Erythroblast (primary cell): ENCODE data around the gene UPK1B.
"Not testable (repeated sequence)": the region's sequence is repeated elsewhere in the genome, so short reads cannot be mapped to it uniquely, and the experiment has no call there.

Source experiments
- DNase-seq, 2 experiments: peaks; one replicate each; lab custom pipeline; 2025; lab: John Stamatoyannopoulos, UW
- GATA1 ChIP-seq: IDR thresholded peaks from 2 replicates; pipeline ENCODE4 v1.6.1; 2011; ENCODE audit warnings: low read depth, mild to moderate bottlenecking, control low read depth, low read length, moderate library complexity
- POLR2A ChIP-seq: IDR thresholded peaks from 2 replicates; pipeline ENCODE4 v1.6.1; 2011; ENCODE audit warnings: mild to moderate bottlenecking, low read length

UPK1B gene

GRCh38 chr3:119227070-119227850, 53.9 kb downstream of the UPK1B start:
- no peak for TF ChIP-seq POLR2A
- no peak for TF ChIP-seq GATA1
- no peak for DNase-seq

DNA sequence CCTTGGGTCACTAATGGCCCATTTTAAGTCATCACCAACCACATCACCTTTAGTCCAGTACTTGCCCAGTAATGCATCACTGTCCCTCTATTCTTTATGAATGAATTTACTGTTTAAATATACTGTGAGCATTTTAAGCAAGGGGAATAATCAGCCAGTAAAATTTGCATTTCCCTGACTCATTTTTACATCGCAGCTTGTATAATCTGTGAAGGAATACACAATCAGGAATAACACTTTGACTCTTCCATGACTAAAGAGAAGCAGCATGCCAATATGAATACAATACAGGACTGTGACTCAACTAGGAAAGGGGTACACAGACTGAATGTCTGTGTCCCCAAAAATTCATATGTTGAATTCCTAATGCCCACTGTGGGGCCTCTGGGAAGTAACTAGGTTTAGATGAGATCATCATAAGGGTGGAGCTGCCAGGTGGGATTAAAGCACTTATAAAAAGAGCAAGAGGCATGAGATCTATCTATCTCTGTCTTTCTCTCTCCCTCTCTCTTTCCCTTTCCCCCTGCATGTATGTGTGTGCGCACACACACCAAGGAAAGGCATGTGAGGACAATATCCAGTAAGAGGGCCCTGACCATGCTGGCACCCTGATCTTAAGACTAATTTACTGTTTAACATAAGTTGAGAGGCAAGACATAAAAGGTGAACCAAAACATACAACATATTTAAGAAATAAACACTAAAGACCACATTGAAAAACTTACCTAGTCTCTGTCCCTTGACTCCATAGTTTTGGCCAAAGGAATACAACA, 55.2 kb downstream of the UPK1B start:
- no peak for DNase-seq
- TF ChIP-seq POLR2A: no peak
- TF ChIP-seq GATA1: no peak

- TF ChIP-seq POLR2A: no peak
- no peak for TF ChIP-seq GATA1
- DNase-seq: no peak
Observed at GRCh38 chr3:119229190-119229589, 55.8 kb downstream of the UPK1B start.

GRCh38 chr3:119230071-119230470, 56.7 kb downstream of the UPK1B start:
- TF ChIP-seq GATA1 (no peak), POLR2A (no peak)
- DNase-seq: no peak

DNA sequence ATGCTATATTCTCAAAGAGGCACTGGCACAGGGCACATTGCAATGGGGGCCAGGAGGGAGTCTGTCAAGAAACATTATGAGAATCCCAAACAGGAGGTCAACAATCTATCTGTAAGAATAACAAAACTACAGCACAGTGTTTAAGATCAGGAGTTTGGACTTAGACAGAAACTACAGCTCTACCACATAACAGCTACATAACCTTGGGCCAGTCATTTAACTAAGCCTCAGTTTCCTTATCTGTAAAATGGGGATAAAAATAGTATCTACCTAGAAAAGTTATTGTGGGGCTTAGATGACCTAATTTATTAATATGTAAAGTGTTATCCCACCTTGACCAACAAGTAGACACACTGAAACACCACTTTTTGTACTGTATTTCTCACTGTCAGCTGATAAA, 57.3 kb downstream of the UPK1B start:
- no peak for TF ChIP-seq POLR2A
- no peak for TF ChIP-seq GATA1
- DNase-seq: no peak

- TF ChIP-seq POLR2A (no peak), GATA1 (no peak)
- DNase-seq: no peak
Observed at GRCh38 chr3:119234610-119235009, 61.2 kb downstream of the UPK1B start.

- DNase-seq: no peak
- TF ChIP-seq POLR2A: no peak
- no peak for TF ChIP-seq GATA1
Observed at GRCh38 chr3:119235151-119235550, 61.8 kb downstream of the UPK1B start.

DNA sequence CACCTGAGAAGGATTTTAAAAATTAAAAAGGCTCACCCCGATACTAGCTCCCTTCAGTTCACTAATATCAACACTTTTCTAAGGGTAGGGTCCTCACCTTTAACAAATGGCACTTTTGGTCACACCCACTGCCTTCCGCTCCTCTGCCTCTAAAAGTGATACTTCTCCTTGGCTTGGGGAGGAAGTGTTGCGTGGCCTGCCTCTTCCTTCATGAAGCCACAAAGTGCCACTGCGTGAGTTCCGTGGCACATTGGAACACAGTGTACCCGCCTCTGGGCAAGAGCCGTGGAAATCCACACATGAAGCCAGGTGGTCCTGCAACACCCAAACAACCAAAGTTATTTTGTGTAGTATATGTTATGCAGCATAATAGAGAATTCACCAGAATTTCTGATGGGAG, 63.4 kb downstream of the UPK1B start:
- TF ChIP-seq POLR2A (no peak), GATA1 (no peak)

DNA sequence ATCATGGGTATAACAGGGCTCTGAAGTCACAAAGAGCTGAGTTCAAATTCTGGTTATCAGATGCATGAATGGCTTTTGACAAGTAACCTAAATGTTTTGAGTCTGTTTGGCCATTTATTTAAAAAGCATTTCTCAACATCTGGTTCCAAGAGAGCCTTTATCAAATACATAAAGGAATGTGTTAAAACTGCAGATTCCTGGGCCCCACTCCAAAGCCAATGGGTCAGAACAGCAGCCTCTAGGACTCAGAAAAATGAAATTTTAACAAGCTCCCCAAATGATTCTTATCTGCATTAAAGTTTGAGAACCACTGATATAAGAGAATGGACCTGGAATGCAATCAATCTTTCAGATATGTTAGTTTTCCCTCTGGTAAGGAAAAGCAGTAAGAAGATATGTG, 63.9 kb downstream of the UPK1B start:
- no peak for DNase-seq
- TF ChIP-seq POLR2A (no peak), GATA1 (no peak)

More for the DNA sequence above, 63.4 kb downstream of the UPK1B start:
- DNase-seq: no peak

DNA sequence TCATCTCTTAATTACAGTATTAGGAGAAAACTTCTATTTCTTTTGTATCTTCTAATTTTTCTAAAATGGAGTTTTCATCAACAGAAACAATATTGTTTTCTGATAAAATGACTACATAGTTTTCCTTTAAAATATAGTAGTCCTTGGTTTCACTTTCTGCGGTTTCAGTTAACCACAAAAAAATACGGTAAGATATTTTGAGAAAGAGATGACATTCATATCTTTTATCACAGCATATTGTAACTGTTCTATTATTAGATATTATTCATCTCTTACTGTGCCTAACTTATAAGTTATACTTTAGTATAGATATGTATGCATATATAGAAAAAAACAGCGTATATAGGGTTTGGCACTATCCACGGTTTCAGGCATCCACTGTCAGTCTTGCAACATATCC, 65.0 kb downstream of the UPK1B start:
- TF ChIP-seq POLR2A (no peak), GATA1 (no peak)
- peak in 1 of 2 experiments; percentile 23 for DNase-seq

DNA sequence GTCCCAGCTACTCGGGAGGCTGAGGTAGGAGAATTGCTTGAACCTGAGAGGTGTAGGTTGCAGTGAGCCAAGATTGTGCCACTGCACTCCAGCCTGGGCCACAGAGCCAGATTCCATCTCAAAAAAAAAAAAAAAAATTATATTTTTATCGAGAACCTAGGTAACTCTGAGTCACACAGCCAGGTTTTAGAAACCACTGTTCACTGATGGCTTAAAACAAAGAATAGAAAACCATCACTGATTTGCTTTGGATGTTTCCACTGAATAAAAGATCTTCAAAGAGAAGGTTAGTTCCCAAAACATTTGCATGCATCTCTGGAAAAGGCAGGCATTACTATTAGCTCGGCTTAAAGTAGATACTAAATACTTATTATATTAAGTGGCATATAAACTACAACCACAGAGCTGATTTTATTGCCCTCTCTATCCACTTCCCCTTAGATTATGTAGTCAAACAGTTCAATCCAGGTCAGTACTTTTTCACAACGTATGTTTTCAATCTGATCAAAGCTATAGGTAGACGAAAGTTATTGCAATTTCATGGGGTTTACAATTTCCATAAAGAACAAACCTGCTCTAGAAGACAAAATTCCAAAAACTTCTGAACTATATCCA, 65.9 kb downstream of the UPK1B start:
- peak in 1 of 2 experiments; percentile 17 for DNase-seq
- TF ChIP-seq GATA1 (no peak), POLR2A (no peak)

GRCh38 chr3:119240101-119240590, 66.7 kb downstream of the UPK1B start:
- DNase-seq: peak; percentile 58 to 63
- TF ChIP-seq POLR2A (no peak), GATA1 (no peak)

- DNase-seq: peak; percentile 87 to 89
- TF ChIP-seq POLR2A: peak; percentile 63
- TF ChIP-seq GATA1: no peak
Observed at GRCh38 chr3:119240591-119241434, 67.4 kb downstream of the UPK1B start, which contains the start of gene B4GALT4. Gene B4GALT4 (minus strand): TSS chr3:119240878. CDS start chr3:119230099, 10,779 bp downstream.

DNA sequence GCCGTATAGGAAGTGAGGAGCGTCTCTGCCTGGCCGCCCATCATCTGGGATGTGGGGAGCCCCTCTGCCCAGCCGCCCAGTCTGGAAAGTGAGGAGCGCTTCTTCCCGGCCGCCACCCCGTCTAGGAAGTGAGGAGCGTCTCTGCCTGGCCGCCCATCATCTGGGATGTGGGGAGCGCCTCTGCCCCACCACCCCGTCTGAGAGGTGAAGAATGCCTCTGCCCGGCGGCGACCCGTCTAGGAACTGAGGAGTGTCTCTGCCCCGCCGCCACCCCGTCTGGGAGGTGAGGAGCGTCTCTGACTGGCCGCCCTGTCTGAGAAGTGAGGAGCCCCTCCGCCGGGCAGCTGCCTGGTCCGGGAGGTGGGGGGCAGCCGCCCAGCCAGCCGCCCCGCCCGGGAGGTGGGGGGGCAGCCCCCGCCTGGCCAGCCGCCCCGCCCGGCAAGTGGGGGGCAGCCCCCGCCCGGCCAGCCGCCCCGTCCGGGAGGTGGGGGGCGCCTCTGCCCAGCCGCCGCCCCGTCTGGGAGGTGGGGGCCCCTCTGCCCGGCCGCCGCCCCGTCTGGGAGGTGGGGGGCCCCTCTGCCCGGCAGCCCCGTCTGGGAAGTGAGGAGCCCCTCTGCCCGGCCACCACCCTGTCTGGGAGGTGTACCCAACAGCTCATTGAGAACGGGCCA, 69.1 kb downstream of the UPK1B start:
- DNase-seq: not testable (repeated sequence)

- not testable (repeated sequence) for DNase-seq
Observed at GRCh38 chr3:119243058-119243529, 69.7 kb downstream of the UPK1B start.
